HEK293 (cell line): Measurements from ENCODE around the gene ANKRD11.

ENCODE experiments used
- CTCF ChIP-seq: fragments of 450-650 bp; formaldehyde crosslinking; IDR thresholded peaks from 2 replicates; pipeline ENCODE4 v1.5.1; 2016; ENCODE audit warnings: missing biosample characterization, missing genetic modification characterization
- ZNF138 ChIP-seq: fragments of 450-650 bp; formaldehyde crosslinking; IDR thresholded peaks from 2 replicates; pipeline ENCODE4 v1.5.1; 2016; ENCODE audit warnings: missing biosample characterization, missing genetic modification characterization, borderline replicate concordance
- ZNF433 ChIP-seq: fragments of 450-650 bp; formaldehyde crosslinking; IDR thresholded peaks from 2 replicates; pipeline ENCODE4 v1.5.1; 2016; ENCODE audit warnings: missing biosample characterization, missing genetic modification characterization, low read depth
- ZNF626 ChIP-seq: fragments of 450-650 bp; sonication (Bioruptor Pico); formaldehyde crosslinking; IDR thresholded peaks from 2 replicates; pipeline ENCODE4 v1.5.1; 2018; ENCODE audit warnings: missing biosample characterization, missing genetic modification characterization, inconsistent platforms

- TF ChIP-seq CTCF (tag by site-specific recombination) (no peak), ZNF433 (tag by site-specific recombination) (no peak), ZNF138 (tag by site-specific recombination) (no peak), ZNF626 (tag by site-specific recombination) (no peak)
Observed at GRCh38 chr16:89297156-89297874, 193.0 kb downstream of the ANKRD11 start.
